Colonic mucosa (tissue), 4 donors: ENCODE measurements around the gene MTARC1. TPM values are rescaled to one million over a fixed set of nuclear protein-coding genes. Genes with fewer than 3 reads are reported as not detected.

Experiments
- DNase-seq: peaks from one replicate; pipeline ENCODE4 v3.0.0-alpha.2; 2020
- H3K27ac ChIP-seq: fragments of 200-600 bp; one replicate; pipeline ENCODE4 v1.8.0; 2021
- H3K27me3 ChIP-seq: fragments of 200-600 bp; one replicate; pipeline ENCODE4 v1.8.0; 2021
- H3K36me3 ChIP-seq: fragments of 200-600 bp; one replicate; pipeline ENCODE4 v1.8.0; 2021
- H3K4me1 ChIP-seq: fragments of 200-600 bp; one replicate; pipeline ENCODE4 v1.8.0; 2021; ENCODE audit warnings: mild to moderate bottlenecking
- H3K4me3 ChIP-seq: fragments of 200-600 bp; one replicate; pipeline ENCODE4 v1.8.0; 2021
- H3K9ac ChIP-seq, 2 donors: one replicate each; pipeline ENCODE4 v1.7.0; 2013; ENCODE audit warnings: control low read depth in 2 of 2, low read depth in 2 of 2, low read length in 2 of 2
- H3K9me3 ChIP-seq: fragments of 200-600 bp; one replicate; pipeline ENCODE4 v1.8.0; 2021
- intact Hi-C: fragments of 100-400 bp; cut with DNase I; formaldehyde crosslinking; loops from one replicate; pipeline ENCODE4 v1.14.1; 2022
- total RNA-seq, 2 donors: library from RNA; stranded (reverse); fragmentation: NEBNext Ultra II Directional in 1 of 2; extraction: Animal tissue kit (Norgen Biotek cat#: 25700) in 1 of 2; gene quantifications; one replicate each; pipeline ENCODE4 v1.2.1, GENCODE V29; 2021
- TF ChIP-seq, protein P1 (sequence below): fragments of 200-600 bp; IDR thresholded peaks from one replicate; pipeline ENCODE4 v1.8.0; 2022; ENCODE audit warnings: antibody characterized with exemption, mild to moderate bottlenecking
- donor health status: healthy.
- donor health status: DM: no; HTN: no; CAD: no.
- donor health status: DM: no; HTN: no; CAD: no.

The MTARC1 gene
- total RNA-seq, 2 donors from 2014 or later, result 33.6 to 37.0 TPM

DNA sequence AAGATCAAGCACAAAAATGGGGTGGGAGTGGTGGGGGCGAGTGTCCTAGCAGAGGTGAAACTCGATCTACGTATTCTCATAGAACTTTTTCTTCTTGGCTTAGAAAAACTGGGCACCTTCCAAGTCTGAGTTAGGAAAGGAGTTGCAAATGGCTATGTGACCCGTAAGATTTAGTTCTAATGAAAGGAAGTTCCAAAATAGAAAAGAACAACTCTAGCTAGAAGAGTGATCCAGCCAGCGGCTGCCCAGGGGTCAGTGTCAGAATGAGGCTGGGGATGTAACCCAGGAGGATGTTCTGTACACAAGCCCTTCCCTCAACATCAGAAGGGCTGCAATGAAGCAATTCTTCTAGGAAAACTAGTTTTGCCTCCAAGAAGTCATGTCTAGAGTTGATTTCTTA, 5.2 kb downstream of the MTARC1 start:
- intact Hi-C loops, result no loop called here
- Histone ChIP-seq H3K4me3 (no peak overlapping the region), H3K4me1 (no peaks in the 10 kb centered on the region), H3K9me3 (no peaks in the 10 kb centered on the region), H3K27ac (no peak overlapping the region), H3K36me3 (no peaks in the 10 kb centered on the region), H3K27me3 (no peaks in the 10 kb centered on the region), H3K9ac (no peak overlapping the region)
- DNase-seq, result no peak
- TF ChIP-seq, protein P1, sequence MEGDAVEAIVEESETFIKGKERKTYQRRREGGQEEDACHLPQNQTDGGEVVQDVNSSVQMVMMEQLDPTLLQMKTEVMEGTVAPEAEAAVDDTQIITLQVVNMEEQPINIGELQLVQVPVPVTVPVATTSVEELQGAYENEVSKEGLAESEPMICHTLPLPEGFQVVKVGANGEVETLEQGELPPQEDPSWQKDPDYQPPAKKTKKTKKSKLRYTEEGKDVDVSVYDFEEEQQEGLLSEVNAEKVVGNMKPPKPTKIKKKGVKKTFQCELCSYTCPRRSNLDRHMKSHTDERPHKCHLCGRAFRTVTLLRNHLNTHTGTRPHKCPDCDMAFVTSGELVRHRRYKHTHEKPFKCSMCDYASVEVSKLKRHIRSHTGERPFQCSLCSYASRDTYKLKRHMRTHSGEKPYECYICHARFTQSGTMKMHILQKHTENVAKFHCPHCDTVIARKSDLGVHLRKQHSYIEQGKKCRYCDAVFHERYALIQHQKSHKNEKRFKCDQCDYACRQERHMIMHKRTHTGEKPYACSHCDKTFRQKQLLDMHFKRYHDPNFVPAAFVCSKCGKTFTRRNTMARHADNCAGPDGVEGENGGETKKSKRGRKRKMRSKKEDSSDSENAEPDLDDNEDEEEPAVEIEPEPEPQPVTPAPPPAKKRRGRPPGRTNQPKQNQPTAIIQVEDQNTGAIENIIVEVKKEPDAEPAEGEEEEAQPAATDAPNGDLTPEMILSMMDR, result no peak

DNA sequence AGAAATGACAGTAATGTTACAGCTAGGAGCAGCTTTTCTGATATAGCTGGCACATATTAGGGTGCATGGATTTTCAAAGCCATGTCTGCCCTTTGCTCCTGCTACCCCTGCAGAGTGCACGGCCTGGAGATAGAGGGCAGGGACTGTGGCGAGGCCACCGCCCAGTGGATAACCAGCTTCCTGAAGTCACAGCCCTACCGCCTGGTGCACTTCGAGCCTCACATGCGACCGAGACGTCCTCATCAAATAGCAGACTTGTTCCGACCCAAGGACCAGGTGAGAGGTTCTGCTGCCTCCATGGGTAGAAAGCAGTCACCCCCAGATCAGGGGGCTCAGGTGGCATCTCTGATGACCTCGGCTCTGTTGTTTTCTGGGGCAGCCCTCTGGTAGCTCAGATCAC, 9.8 kb downstream of the MTARC1 start:
- Histone ChIP-seq H3K27ac (no peak overlapping the region), H3K36me3 (no peaks in the 10 kb centered on the region), H3K9me3 (no peaks in the 10 kb centered on the region), H3K27me3 (no peaks in the 10 kb centered on the region), H3K9ac (no peak overlapping the region), H3K4me1 (no peaks in the 10 kb centered on the region), H3K4me3 (no peak overlapping the region)
- intact Hi-C loops, result no loop called here
- DNase-seq, result no peak
- TF ChIP-seq, protein P1, result no peak

DNA sequence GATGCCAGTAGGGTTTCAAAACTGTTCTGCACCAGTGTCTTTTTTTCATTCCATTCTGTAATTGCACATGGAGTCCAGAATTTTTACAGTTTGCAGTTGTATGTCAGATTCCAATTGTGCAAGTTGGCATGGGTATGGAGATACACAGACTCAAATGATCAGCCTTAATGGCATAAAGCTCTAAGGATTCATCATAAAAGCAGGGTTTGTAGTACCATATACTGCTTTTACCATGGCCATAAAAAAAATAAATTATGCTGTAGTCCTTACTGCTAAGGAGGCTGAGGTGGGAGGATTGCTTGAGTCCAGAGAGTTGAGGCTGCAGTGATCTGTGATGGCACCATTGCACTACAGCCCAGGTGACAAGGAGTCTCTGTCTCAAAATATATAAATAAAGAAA, 10.3 kb downstream of the MTARC1 start:
- Histone ChIP-seq H3K4me3 (no peak overlapping the region), H3K36me3 (no peaks in the 10 kb centered on the region), H3K9me3 (no peaks in the 10 kb centered on the region), H3K9ac (no peak overlapping the region), H3K4me1 (no peaks in the 10 kb centered on the region), H3K27ac (no peak overlapping the region), H3K27me3 (no peaks in the 10 kb centered on the region)
- intact Hi-C loops, result no loop called here
- TF ChIP-seq, protein P1, result no peak
- DNase-seq, result no peak

DNA sequence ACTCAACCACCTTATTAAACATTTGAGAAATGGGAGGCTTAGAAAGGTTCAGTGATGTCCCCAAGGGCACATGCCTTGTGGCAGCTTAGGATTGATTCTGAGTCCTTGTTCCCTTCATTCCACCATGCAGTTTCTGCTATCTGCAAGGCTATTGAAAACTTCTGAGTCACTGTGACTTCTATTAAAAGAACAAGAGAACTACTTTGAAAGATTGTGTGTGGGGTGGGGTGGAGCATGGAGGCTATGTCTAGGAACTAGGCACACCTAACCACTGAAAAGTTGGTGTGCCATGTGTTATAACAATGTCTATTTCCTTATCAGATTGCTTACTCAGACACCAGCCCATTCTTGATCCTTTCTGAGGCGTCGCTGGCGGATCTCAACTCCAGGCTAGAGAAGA, 10.8 kb downstream of the MTARC1 start:
- Histone ChIP-seq H3K27me3 (no peaks in the 10 kb centered on the region), H3K9ac (no peak overlapping the region), H3K4me3 (no peak overlapping the region), H3K9me3 (no peaks in the 10 kb centered on the region), H3K36me3 (no peaks in the 10 kb centered on the region), H3K4me1 (no peaks in the 10 kb centered on the region), H3K27ac (no peak overlapping the region)
- intact Hi-C loops, result no loop called here
- DNase-seq, result no peak
- TF ChIP-seq, protein P1, result no peak

DNA sequence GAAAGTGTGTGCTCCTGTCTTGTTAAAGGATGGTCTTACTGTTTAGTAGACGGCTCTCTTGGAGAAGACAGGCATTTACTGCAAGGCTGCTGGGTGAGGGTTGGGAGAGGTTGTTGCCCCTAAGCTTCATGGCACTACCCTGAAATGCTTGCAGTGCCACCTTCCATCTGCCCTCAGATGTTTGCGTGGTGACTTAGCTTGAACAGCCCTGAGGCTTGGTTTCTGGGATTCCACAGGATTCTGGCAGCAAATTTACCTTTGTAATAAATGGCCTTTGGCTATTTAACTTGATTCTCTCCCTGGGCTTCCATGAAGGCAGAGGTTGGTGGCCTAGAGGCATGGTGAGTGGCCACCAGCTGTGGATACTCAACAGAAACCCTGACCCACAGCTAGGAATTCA, 11.6 kb downstream of the MTARC1 start:
- H3K9me3 ChIP-seq, result no peaks in the 10 kb centered on the region
- H3K4me1 ChIP-seq, result no peaks in the 10 kb centered on the region
- H3K27ac ChIP-seq, result no peak overlapping the region
- intact Hi-C loops, result no loop called here
- no peak for DNase-seq
- no peaks in the 10 kb centered on the region for H3K27me3 ChIP-seq
- no peak overlapping the region for H3K4me3 ChIP-seq
- TF ChIP-seq, protein P1, result no peak
- no peak overlapping the region for H3K9ac ChIP-seq
- no peaks in the 10 kb centered on the region for H3K36me3 ChIP-seq

DNA sequence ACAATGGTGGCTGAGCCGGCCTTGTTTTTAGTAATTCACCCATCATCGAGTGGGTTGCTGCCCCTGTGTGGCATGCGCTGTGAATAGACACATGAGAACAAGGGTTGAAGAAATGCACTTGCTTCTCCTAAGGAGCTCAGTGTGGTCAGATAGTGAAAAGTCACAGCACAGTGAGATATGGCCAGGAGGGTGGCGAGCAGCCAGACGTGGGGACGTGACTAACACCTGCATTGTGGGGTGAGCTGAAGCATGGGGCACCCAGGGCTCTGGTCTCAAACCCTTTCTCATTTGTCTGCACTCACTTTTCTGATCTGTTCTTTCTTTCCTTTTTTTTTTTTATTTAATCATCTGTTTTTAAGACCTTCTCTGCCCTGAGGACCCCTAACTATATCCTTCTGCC, 13.5 kb downstream of the MTARC1 start:
- Histone ChIP-seq H3K4me3 (no peak overlapping the region), H3K9me3 (no peaks in the 10 kb centered on the region), H3K36me3 (no peaks in the 10 kb centered on the region), H3K27ac (no peak overlapping the region), H3K4me1 (no peaks in the 10 kb centered on the region), H3K27me3 (no peaks in the 10 kb centered on the region), H3K9ac (no peak overlapping the region)
- TF ChIP-seq, protein P1, result no peak
- intact Hi-C loops, result no loop called here
- DNase-seq, result no peak
